ENCODE data around the gene CDH12.

The CDH12 gene

DNA sequence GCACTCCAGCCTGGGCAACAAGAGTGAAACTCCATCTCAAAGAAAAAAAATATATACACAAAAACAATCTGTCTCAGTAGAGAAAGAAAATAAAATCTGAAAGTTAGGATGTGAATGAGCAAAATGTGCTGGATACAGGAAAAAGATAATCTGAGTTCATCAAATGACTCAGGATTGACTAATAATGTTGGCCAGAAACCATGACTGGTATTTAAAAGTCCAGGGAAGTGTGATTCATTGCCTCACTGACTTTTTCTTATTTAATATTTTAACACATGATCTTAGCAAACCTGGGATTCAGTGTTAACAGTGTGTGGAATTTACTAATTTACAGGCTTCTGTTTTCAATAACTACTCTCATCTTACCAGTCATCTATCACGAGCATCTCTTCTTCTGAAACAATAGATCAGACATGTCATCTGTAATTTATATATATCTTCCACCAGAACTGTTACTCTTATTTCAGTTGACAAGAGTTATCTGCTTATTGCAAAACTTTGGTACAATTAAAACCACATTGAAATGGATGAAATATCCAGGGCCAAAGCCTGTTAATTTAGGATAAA is 256.7 kb downstream of the CDH12 start:
- Histone ChIP-seq H2BK120ac (ENCODE audit: insufficient read depth, low read length, poor library complexity) (no peak overlapping the region), H4K12ac (ENCODE audit: low read depth, low read length) (no peak overlapping the region), H3K27ac (ENCODE audit: low read depth, low read length) (no peak overlapping the region), H4K91ac (ENCODE audit: low read depth, low read length) (no peak overlapping the region), H3K79me1 (ENCODE audit: low read length) (no peaks in the 10 kb centered on the region), H3K23ac (ENCODE audit: low read length) (no peak overlapping the region), H3K14ac (ENCODE audit: low read length) (no peak overlapping the region), H3K27me3 (ENCODE audit: insufficient read depth, low read length) (no peaks in the 10 kb centered on the region), H3K36me3 (ENCODE audit: control insufficient read depth in 1 of 2, insufficient read depth in 2 of 2, low read length in 2 of 2) (no peaks in the 10 kb centered on the region), H2AFZ (ENCODE audit: insufficient read depth, low read length, poor library complexity) (no peak overlapping the region), H3K9me3 (ENCODE audit: insufficient read depth, low read depth, low read length) (no peaks in the 10 kb centered on the region), H3K9ac (ENCODE audit: low read length) (no peak overlapping the region), H3K79me2 (ENCODE audit: control insufficient read depth, insufficient read depth, low read length, poor library complexity) (no peaks in the 10 kb centered on the region), H3K4ac (ENCODE audit: low read depth, low read length) (no peak overlapping the region), H4K8ac (ENCODE audit: low read depth, low read length) (no peak overlapping the region), H2BK5ac (ENCODE audit: low read depth, low read length, poor library complexity) (no peak overlapping the region), H3K18ac (ENCODE audit: low read length) (no peak overlapping the region), H2AK5ac (ENCODE audit: low read length) (no peak overlapping the region), H3K4me3 (ENCODE audit: low read depth, low read length) (no peak overlapping the region), H2BK12ac (ENCODE audit: low read length) (no peak overlapping the region), H3K4me2 (ENCODE audit: low read length) (no peak overlapping the region), H3K4me1 (ENCODE audit: control insufficient read depth in 1 of 2, insufficient read depth in 2 of 2, low read length in 2 of 2) (no peaks in the 10 kb centered on the region)
- WGBS (ENCODE audit: extremely low coverage, insufficient coverage, insufficient read length), result no CpG with 5 or more reads among the region's 1 CpG
- peak in 1 of 2 donors; percentile 55 for DNase-seq

DNA sequence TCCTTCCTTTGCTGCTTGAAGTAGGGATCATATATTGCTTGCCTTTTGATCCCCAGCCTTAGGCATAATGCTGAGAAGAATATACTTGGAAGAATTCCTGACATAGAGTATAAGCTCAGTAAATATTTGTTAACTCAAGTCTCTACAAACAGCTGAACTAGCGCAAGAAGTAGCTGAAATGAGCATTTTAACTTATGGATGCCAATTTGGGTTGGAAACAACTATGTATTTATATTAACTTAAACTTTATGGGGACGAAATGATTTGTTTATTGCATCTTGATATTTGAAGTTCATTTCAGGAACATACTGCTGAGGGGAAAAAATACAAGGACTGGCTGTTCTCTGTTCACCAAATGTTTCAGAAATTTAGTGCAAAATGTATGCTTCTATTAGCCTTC is 258.7 kb downstream of the CDH12 start:
- Histone ChIP-seq H4K91ac (ENCODE audit: low read depth, low read length) (no peak overlapping the region), H3K79me1 (ENCODE audit: low read length) (no peaks in the 10 kb centered on the region), H3K27me3 (ENCODE audit: insufficient read depth, low read length) (no peaks in the 10 kb centered on the region), H3K4me2 (ENCODE audit: low read length) (no peak overlapping the region), H2AK5ac (ENCODE audit: low read length) (no peak overlapping the region), H3K79me2 (ENCODE audit: control insufficient read depth, insufficient read depth, low read length, poor library complexity) (no peaks in the 10 kb centered on the region), H2BK12ac (ENCODE audit: low read length) (no peak overlapping the region), H3K4ac (ENCODE audit: low read depth, low read length) (no peak overlapping the region), H3K23ac (ENCODE audit: low read length) (no peak overlapping the region), H2AFZ (ENCODE audit: insufficient read depth, low read length, poor library complexity) (no peak overlapping the region), H3K18ac (ENCODE audit: low read length) (no peak overlapping the region), H2BK5ac (ENCODE audit: low read depth, low read length, poor library complexity) (no peak overlapping the region), H3K4me1 (ENCODE audit: control insufficient read depth in 1 of 2, insufficient read depth in 2 of 2, low read length in 2 of 2) (no peaks in the 10 kb centered on the region), H3K14ac (ENCODE audit: low read length) (no peak overlapping the region), H3K9me3 (ENCODE audit: insufficient read depth, low read depth, low read length) (no peaks in the 10 kb centered on the region), H3K36me3 (ENCODE audit: control insufficient read depth in 1 of 2, insufficient read depth in 2 of 2, low read length in 2 of 2) (no peaks in the 10 kb centered on the region), H3K27ac (ENCODE audit: low read depth, low read length) (no peak overlapping the region), H4K12ac (ENCODE audit: low read depth, low read length) (no peak overlapping the region), H2BK120ac (ENCODE audit: insufficient read depth, low read length, poor library complexity) (no peak overlapping the region), H3K4me3 (ENCODE audit: low read depth, low read length) (no peak overlapping the region), H4K8ac (ENCODE audit: low read depth, low read length) (no peak overlapping the region), H3K9ac (ENCODE audit: low read length) (no peak overlapping the region)
- no CpG with 5 or more reads among the region's 2 CpGs for WGBS (ENCODE audit: extremely low coverage, insufficient coverage, insufficient read length)
- DNase-seq, result no peak

DNA sequence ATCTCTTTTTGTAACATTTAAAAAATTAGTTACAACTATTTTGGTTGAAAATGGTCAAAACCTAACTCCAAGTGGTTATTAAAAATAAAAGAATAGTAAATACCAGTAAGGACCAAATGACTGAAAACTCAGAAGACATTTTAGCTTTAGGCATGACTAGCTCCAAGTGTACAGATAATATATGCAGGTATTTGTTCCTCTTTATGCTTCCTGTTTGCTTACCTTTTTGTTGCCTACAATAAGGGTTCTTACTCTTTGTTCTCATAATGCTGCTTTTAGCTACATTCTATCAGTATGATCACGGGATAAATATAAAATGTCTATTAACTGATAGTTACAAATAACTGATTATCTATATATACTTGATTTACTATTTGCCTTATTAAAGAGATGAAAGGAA is 259.6 kb downstream of the CDH12 start:
- no peak overlapping the region for H3K23ac ChIP-seq (ENCODE audit: low read length)
- no peak overlapping the region for H3K9ac ChIP-seq (ENCODE audit: low read length)
- H2AK5ac ChIP-seq (ENCODE audit: low read length), result no peak overlapping the region
- no peak overlapping the region for H3K18ac ChIP-seq (ENCODE audit: low read length)
- H3K27me3 ChIP-seq (ENCODE audit: insufficient read depth, low read length), result no peaks in the 10 kb centered on the region
- H3K4ac ChIP-seq (ENCODE audit: low read depth, low read length), result no peak overlapping the region
- no peak for DNase-seq
- H3K9me3 ChIP-seq (ENCODE audit: insufficient read depth, low read depth, low read length), result no peaks in the 10 kb centered on the region
- no peaks in the 10 kb centered on the region for H3K36me3 ChIP-seq (ENCODE audit: control insufficient read depth in 1 of 2, insufficient read depth in 2 of 2, low read length in 2 of 2)
- no peaks in the 10 kb centered on the region for H3K79me1 ChIP-seq (ENCODE audit: low read length)
- no peak overlapping the region for H4K91ac ChIP-seq (ENCODE audit: low read depth, low read length)
- no peak overlapping the region for H4K12ac ChIP-seq (ENCODE audit: low read depth, low read length)
- H3K4me3 ChIP-seq (ENCODE audit: low read depth, low read length), result no peak overlapping the region
- H3K14ac ChIP-seq (ENCODE audit: low read length), result no peak overlapping the region
- WGBS (ENCODE audit: extremely low coverage, insufficient coverage, insufficient read length), result no CpG with 5 or more reads among the region's 1 CpG
- no peak overlapping the region for H3K27ac ChIP-seq (ENCODE audit: low read depth, low read length)
- no peaks in the 10 kb centered on the region for H3K79me2 ChIP-seq (ENCODE audit: control insufficient read depth, insufficient read depth, low read length, poor library complexity)
- H3K4me2 ChIP-seq (ENCODE audit: low read length), result no peak overlapping the region
- no peak overlapping the region for H2BK5ac ChIP-seq (ENCODE audit: low read depth, low read length, poor library complexity)
- H2AFZ ChIP-seq (ENCODE audit: insufficient read depth, low read length, poor library complexity), result no peak overlapping the region
- no peak overlapping the region for H2BK12ac ChIP-seq (ENCODE audit: low read length)
- H2BK120ac ChIP-seq (ENCODE audit: insufficient read depth, low read length, poor library complexity), result no peak overlapping the region
- no peaks in the 10 kb centered on the region for H3K4me1 ChIP-seq (ENCODE audit: control insufficient read depth in 1 of 2, insufficient read depth in 2 of 2, low read length in 2 of 2)
- no peak overlapping the region for H4K8ac ChIP-seq (ENCODE audit: low read depth, low read length)

DNA sequence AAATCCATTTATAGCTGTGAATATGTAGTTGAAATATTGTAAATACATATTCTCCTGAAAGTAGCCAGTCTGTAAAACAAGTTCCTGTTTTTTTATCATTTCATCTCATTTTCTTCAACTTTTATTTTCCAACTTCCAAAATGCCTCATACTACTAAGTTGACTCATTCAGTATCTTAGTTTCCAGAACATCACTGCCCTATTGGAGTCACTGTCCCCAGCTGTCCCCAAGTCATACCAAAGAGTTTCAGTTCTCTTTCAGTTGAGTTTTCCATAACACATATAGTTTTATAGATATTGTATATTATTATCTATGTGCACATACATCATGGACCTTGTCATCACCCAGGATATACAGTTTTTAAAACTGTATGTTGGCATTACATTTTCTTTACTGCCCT is 261.7 kb downstream of the CDH12 start:
- no peaks in the 10 kb centered on the region for H3K79me2 ChIP-seq (ENCODE audit: control insufficient read depth, insufficient read depth, low read length, poor library complexity)
- DNase-seq, result no peak
- no peak overlapping the region for H3K4me3 ChIP-seq (ENCODE audit: low read depth, low read length)
- H3K18ac ChIP-seq (ENCODE audit: low read length), result no peak overlapping the region
- no peak overlapping the region for H4K8ac ChIP-seq (ENCODE audit: low read depth, low read length)
- no peak overlapping the region for H2AK5ac ChIP-seq (ENCODE audit: low read length)
- H4K91ac ChIP-seq (ENCODE audit: low read depth, low read length), result no peak overlapping the region
- H3K27ac ChIP-seq (ENCODE audit: low read depth, low read length), result no peak overlapping the region
- H2BK120ac ChIP-seq (ENCODE audit: insufficient read depth, low read length, poor library complexity), result no peak overlapping the region
- no peaks in the 10 kb centered on the region for H3K79me1 ChIP-seq (ENCODE audit: low read length)
- no peaks in the 10 kb centered on the region for H3K36me3 ChIP-seq (ENCODE audit: control insufficient read depth in 1 of 2, insufficient read depth in 2 of 2, low read length in 2 of 2)
- H2BK12ac ChIP-seq (ENCODE audit: low read length), result no peak overlapping the region
- H2AFZ ChIP-seq (ENCODE audit: insufficient read depth, low read length, poor library complexity), result no peak overlapping the region
- no peak overlapping the region for H3K4me2 ChIP-seq (ENCODE audit: low read length)
- no peaks in the 10 kb centered on the region for H3K4me1 ChIP-seq (ENCODE audit: control insufficient read depth in 1 of 2, insufficient read depth in 2 of 2, low read length in 2 of 2)
- no peak overlapping the region for H3K9ac ChIP-seq (ENCODE audit: low read length)
- no peak overlapping the region for H2BK5ac ChIP-seq (ENCODE audit: low read depth, low read length, poor library complexity)
- H4K12ac ChIP-seq (ENCODE audit: low read depth, low read length), result no peak overlapping the region
- no peak overlapping the region for H3K4ac ChIP-seq (ENCODE audit: low read depth, low read length)
- no peak overlapping the region for H3K23ac ChIP-seq (ENCODE audit: low read length)
- H3K14ac ChIP-seq (ENCODE audit: low read length), result no peak overlapping the region
- H3K27me3 ChIP-seq (ENCODE audit: insufficient read depth, low read length), result no peaks in the 10 kb centered on the region
- H3K9me3 ChIP-seq (ENCODE audit: insufficient read depth, low read depth, low read length), result no peaks in the 10 kb centered on the region

Data from trophoblast cell (in vitro differentiated cells and primary cell).